Heart left ventricle (tissue), 16 donors: ENCODE data around the gene PRR29. TPM values are rescaled to one million over a fixed set of nuclear protein-coding genes. Genes with fewer than 3 reads are reported as not detected.
A peak's percentile ranks its signal among the peaks of the same experiment; 100 is the strongest.
"Not testable (repeated sequence)": the region's sequence is repeated elsewhere in the genome, so short reads cannot be mapped to it uniquely, and the experiment has no call there.

ENCODE experiments used
- ATAC-seq, 4 donors: fragments of 200-7000 bp; cut with Tn5 transposase; one replicate each; pipeline ENCODE4 v1.9.1; 2020 to 2022; ENCODE audit warnings: moderate library complexity in 4 of 4, mild to moderate bottlenecking in 3 of 4, moderate number of reproducible peaks in 1 of 4
- DNase-seq, 5 donors: peaks; one replicate each; pipeline ENCODE4 v3.0.0-alpha.2; 2020
- H3K27ac ChIP-seq, 12 donors: fragments of 200-600 bp; sonication (generic) in 4 of 12; one replicate each; pipeline versions ENCODE4 v1.5.0 to v1.8.0; 2016 to 2022; ENCODE audit warnings: mild to moderate bottlenecking in 2 of 12
- H3K27me3 ChIP-seq, 9 donors: fragments of 200-600 bp; sonication (generic) in 2 of 9; one replicate each; pipeline versions ENCODE4 v1.5.1 to v1.8.0; 2016 to 2022; ENCODE audit warnings: mild to moderate bottlenecking in 3 of 9
- H3K36me3 ChIP-seq, 9 donors: fragments of 200-600 bp; sonication (generic) in 2 of 9; one replicate each; pipeline versions ENCODE4 v1.5.0 to v1.8.0; 2018 to 2022; ENCODE audit warnings: mild to moderate bottlenecking in 2 of 9
- H3K4me1 ChIP-seq, 12 donors: fragments of 200-600 bp; sonication (generic) in 4 of 12; one replicate each; pipeline versions ENCODE4 v1.5.0 to v1.8.0; 2016 to 2022; ENCODE audit warnings: mild to moderate bottlenecking in 3 of 12
- H3K4me3 ChIP-seq, 12 donors: fragments of 200-600 bp; sonication (generic) in 4 of 12; one replicate each; pipeline versions ENCODE4 v1.5.0 to v1.8.0; 2017 to 2022; ENCODE audit warnings: mild to moderate bottlenecking in 9 of 12, moderate library complexity in 4 of 12
- H3K9me3 ChIP-seq, 12 donors: fragments of 200-600 bp; sonication (generic) in 4 of 12; one replicate each; pipeline versions ENCODE4 v1.5.0 to v1.8.0; 2016 to 2022; ENCODE audit warnings: mild to moderate bottlenecking in 1 of 12
- CTCF ChIP-seq, 12 donors: fragments of 200-600 bp; sonication (generic) in 4 of 12; IDR thresholded peaks; one replicate each; pipeline versions ENCODE4 v1.5.0 to v1.8.0; 2018 to 2022; ENCODE audit warnings: antibody characterized with exemption in 12 of 12, mild to moderate bottlenecking in 5 of 12
- POLR2A ChIP-seq, 2 donors: fragments of 450-650 bp; IDR thresholded peaks; one replicate each; pipeline ENCODE4 v1.6.1; 2017; ENCODE audit warnings: antibody characterized with exemption in 2 of 2, mild to moderate bottlenecking in 2 of 2, moderate library complexity in 2 of 2
- whole genome bisulfite sequencing, 4 donors: extraction: QIAGEN DNeasy Blood & Tissue Kit in 2 of 4; methylation state at CpG; one replicate each; pipeline versions ENCODE4 v1.1.5 to v1.1.7; 2013 to 2018; 5-methylcytosine and 5-hydroxymethylcytosine counted together
- intact Hi-C, 10 donors: fragments of 100-400 bp; cut with DNase I; formaldehyde crosslinking; loops; one replicate each; pipeline versions ENCODE4 v1.11.1 to v1.14.2; 2022
- polyA plus RNA-seq, 2 donors: library from polyadenylated mRNA; stranded (reverse); fragments of 200-250 nt; gene quantifications; one replicate each; pipeline ENCODE4 v1.2.3, GENCODE V29; 2013
- total RNA-seq, 9 donors: library from RNA; depleted of rRNA in 2 of 9; stranded (reverse); fragments of >200 nt in 2 of 9; fragmentation: NEBNext Ultra II Directional in 3 of 9; extraction: Animal tissue kit (Norgen Biotek cat#: 25700) in 3 of 9; gene quantifications; one replicate each; pipeline versions ENCODE4 v1.1.0 to v1.2.4, GENCODE V29; 2016 to 2023
- donor health status: ischemic (EF 13 %, LVEDD 7.1; RV severe dilation, severe dysfunction).
- donor health status: healthy with polysubstance abuse.
- donor health status: DM: no; HTN: yes; CAD: no.
- donor health status: DM: no; HTN: no; CAD: no.
- donor health status: ischemic (EF 25% LVEDD 6.9; RV normal size, moderate dysfunction).
- donor health status: ischemic (EF 25% LVEDD 5.7; RV mildly dilated, moderate dysfunction).
- donor health status: healthy.
- donor health status: DM: yes; HTN: yes; CAD: no.
- donor health status: ischemic (EF 35%, LVEDD 5.7; RV mildly dilated, moderate dysfunction).
- donor health status: nonischemic (EF 11% LVEDD 7.7; RV severe dilation, severe dysfunction).
- donor health status: DM: yes; HTN: yes; CAD: no.
- donor health status: PGD.
- donor health status: ischemic (EF 29% LVEDD 5.4; RV normal size, mild dysfunction).
- donor health status: nonischemic (EF 23%, LVEDD 6.1; RV moderate dilation, normal function).

PRR29 gene
- total and polyA plus RNA-seq, 11 donors, result 0.15 to 1.8 (median 0.26) TPM; not detected in 3

- H3K4me3 ChIP-seq, result no peak overlapping the region
- H3K27ac ChIP-seq, result peak overlapping the region in 1 of 12 donors; percentile 9
These were observed 23.5 kb upstream of the PRR29 start for GRCh38 chr17:63974594-63975192.

GRCh38 chr17:63975541-63976092, 22.5 kb upstream of the PRR29 start:
- ATAC-seq (no peak), DNase-seq (no peak)
- no peak overlapping the region for H3K27ac ChIP-seq
- peaks cover 0 to 33% (median 16%) of the 10 kb centered on the region in 12 donors for H3K4me1 ChIP-seq
- 85 to 92% (median 89%) methylated on average over 2 of the region's 2 CpGs for WGBS, 4 donors
- intact Hi-C loops, result no loop called here
- no peaks in the 10 kb centered on the region for H3K27me3 ChIP-seq
- no peak overlapping the region for H3K4me3 ChIP-seq
- TF ChIP-seq POLR2A (IDR thresholded peaks at IDR 0.05) (no peak), CTCF (IDR thresholded peaks at IDR 0.05) (no peak)
- H3K36me3 ChIP-seq, result no peaks in the 10 kb centered on the region
- no peaks in the 10 kb centered on the region for H3K9me3 ChIP-seq

More at GRCh38 chr17:63974594-63975192, 23.5 kb upstream of the PRR29 start:
- H3K27me3 ChIP-seq, result no peaks in the 10 kb centered on the region
- WGBS, 4 donors, result 68 to 73% (median 69%) methylated on average over 10 of the region's 10 CpGs
- no peaks in the 10 kb centered on the region for H3K9me3 ChIP-seq
- H3K4me1 ChIP-seq, result peaks cover 0 to 23% (median 9%) of the 10 kb centered on the region in 12 donors
- TF ChIP-seq POLR2A (IDR thresholded peaks at IDR 0.05), result no peak
- TF ChIP-seq CTCF (IDR thresholded peaks at IDR 0.05), result no peak
- peak in 3 of 4 donors; percentile 31 to 54 (median 47) for ATAC-seq
- intact Hi-C loops, result no loop called here
- DNase-seq, result peak in 1 of 5 donors; percentile 38
- no peaks in the 10 kb centered on the region for H3K36me3 ChIP-seq

DNA sequence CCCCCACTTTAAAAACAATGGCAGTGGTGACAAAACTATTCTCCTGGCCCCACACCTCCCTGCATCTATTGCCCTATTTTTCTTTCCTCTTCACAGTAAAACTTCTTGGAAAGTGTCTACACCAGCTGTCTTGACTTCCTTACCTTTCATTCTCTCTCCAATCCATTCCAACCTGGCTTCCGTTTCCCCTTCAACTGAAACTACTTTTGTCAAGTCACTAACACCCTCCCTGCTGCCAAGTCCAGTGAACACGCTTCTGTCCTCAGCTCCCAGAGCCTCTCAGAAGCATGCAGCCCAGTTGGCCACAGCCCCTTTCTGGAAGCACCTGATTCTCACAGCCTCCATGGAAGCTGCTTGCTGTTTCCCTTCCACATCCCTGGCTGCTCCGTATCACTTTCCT, 21.4 kb upstream of the PRR29 start:
- Histone ChIP-seq H3K36me3 (no peaks in the 10 kb centered on the region), H3K4me1 (peaks cover 0 to 43% (median 21%) of the 10 kb centered on the region in 12 donors), H3K27me3 (no peaks in the 10 kb centered on the region), H3K9me3 (peaks cover 0 to 3% (median 0%) of the 10 kb centered on the region in 12 donors), H3K4me3 (no peak overlapping the region), H3K27ac (no peak overlapping the region)
- TF ChIP-seq POLR2A (IDR thresholded peaks at IDR 0.05), result no peak
- no peak for TF ChIP-seq CTCF (IDR thresholded peaks at IDR 0.05)
- 45 to 58% (median 53%) methylated on average over 3 of the region's 3 CpGs for WGBS, 4 donors
- DNase-seq, result no peak
- ATAC-seq, result no peak
- intact Hi-C loops, result no loop called here

DNA sequence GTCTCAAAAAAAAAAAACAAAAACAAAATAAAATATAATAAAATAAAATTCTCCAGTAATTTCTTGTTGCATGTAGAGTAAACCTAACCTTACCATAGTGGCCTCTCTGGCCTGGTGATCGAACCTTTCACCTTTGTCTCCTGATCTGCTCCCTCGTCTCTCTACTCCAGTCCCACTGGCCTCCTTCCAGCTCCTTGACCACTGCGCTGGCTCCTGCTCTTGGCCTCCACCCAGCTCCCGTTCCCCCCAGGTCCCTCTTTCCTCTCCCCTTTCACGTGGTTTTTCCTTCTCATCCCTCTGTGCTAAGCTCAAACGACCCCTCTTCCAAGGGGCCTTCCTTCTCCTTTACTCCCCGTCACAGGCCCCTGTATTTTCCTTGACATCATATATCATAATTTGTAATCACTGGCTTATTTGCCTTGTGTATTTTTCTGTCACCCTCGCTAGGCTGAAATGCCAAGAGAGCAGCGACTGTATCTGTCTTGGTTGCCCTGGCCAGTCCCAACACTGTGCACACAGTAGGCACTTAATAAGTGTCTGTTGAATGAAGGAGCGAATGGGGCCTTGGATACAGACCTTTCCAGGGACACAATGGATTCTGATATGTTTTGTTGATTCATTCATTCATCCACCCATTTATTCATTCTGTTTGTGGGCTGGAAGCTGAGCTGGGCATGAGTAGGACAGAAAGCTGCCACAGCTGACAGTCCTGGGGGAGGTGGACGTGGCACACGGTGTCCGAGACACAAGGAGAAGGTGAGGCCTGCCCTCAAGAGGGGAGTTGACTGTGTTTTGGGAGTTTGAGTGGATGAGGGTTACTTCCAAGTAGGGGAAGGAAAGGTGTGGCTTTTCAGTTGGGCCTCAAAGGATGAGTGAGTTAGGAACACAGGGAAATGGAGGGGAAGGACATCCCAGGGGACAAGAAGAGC, 19.6 kb upstream of the PRR29 start:
- peaks cover 0 to 54% (median 29%) of the 10 kb centered on the region in 12 donors for H3K4me1 ChIP-seq
- TF ChIP-seq POLR2A (IDR thresholded peaks at IDR 0.05) (no peak), CTCF (IDR thresholded peaks at IDR 0.05) (no peak)
- no peaks in the 10 kb centered on the region for H3K27me3 ChIP-seq
- H3K9me3 ChIP-seq, result peaks cover 0 to 15% (median 0%) of the 10 kb centered on the region in 12 donors
- ATAC-seq (no peak), DNase-seq (no peak)
- H3K4me3 ChIP-seq, result no peak overlapping the region
- peak overlapping the region in 2 of 12 donors; percentile 12 to 26 for H3K27ac ChIP-seq
- intact Hi-C loops, result no loop called here
- WGBS, 4 donors, result 72 to 79% (median 78%) methylated on average over 13 of the region's 13 CpGs
- no peaks in the 10 kb centered on the region for H3K36me3 ChIP-seq

- not testable (repeated sequence) for ATAC-seq, H3K4me3 ChIP-seq, H3K36me3 ChIP-seq, DNase-seq, H3K27me3 ChIP-seq
- H3K4me1 ChIP-seq, result peaks cover 10 to 76% (median 54%) of the 10 kb centered on the region in 12 donors
- intact Hi-C loops, result loop anchor here in 2 of 10 donors (1.0 to 10.0 kb wide), 3 partner anchors 17 to 58 kb away; partner anchors contain the start of gene CD79B (in 1 of the 2)
- WGBS, 4 donors, result 91 to 100% (median 93%) methylated on average over 2 of the region's 2 CpGs
- H3K9me3 ChIP-seq, result peaks cover 0 to 15% (median 0%) of the 10 kb centered on the region in 12 donors
- H3K27ac ChIP-seq, result peak overlapping the region in 11 of 12 donors; percentile 25 to 86 (median 76)
These were observed 15.5 kb upstream of the PRR29 start for GRCh38 chr17:63982641-63983040.
